Measurements from ENCODE around the gene RILP.

- TF ChIP-seq POLR2A (IDR thresholded peaks at IDR 0.05) = peak in 2 of 3 donors; percentile 50 to 62
- TF ChIP-seq, protein P1, sequence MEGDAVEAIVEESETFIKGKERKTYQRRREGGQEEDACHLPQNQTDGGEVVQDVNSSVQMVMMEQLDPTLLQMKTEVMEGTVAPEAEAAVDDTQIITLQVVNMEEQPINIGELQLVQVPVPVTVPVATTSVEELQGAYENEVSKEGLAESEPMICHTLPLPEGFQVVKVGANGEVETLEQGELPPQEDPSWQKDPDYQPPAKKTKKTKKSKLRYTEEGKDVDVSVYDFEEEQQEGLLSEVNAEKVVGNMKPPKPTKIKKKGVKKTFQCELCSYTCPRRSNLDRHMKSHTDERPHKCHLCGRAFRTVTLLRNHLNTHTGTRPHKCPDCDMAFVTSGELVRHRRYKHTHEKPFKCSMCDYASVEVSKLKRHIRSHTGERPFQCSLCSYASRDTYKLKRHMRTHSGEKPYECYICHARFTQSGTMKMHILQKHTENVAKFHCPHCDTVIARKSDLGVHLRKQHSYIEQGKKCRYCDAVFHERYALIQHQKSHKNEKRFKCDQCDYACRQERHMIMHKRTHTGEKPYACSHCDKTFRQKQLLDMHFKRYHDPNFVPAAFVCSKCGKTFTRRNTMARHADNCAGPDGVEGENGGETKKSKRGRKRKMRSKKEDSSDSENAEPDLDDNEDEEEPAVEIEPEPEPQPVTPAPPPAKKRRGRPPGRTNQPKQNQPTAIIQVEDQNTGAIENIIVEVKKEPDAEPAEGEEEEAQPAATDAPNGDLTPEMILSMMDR (IDR thresholded peaks at IDR 0.05) = no peak
Observed at GRCh38 chr17:1649844-1650501, at the start of gene RILP.
